Inflammatory macrophage (primary cell): Measurements from ENCODE around the gene PPIF.

Experiments
- DNase-seq, 2 donors: peaks; one replicate each; pipeline ENCODE4 v3.0.0-alpha.2; 2020 to 2022
- total RNA-seq, 18 experiments: gene quantifications; one replicate each; lab custom pipeline; 2026; ENCODE audit warnings: mixed read lengths in 6 of 18, inconsistent platforms in 2 of 18; lab: John Stamatoyannopoulos, UW

PPIF gene
- total RNA-seq, result 45.3 to 114 (median 87.6) reads per million in 18 experiments

- DNase-seq, result peak; percentile 95
These were observed at the start of gene PPIF for GRCh38 chr10:79347226-79347893. Gene PPIF, plus strand, starts transcription at chr10:79347469. Its CDS starts 80 bp downstream, at chr10:79347549.

GRCh38 chr10:79298403-79299244 lies 48.6 kb upstream of the PPIF start:
- DNase-seq, result peak; percentile 77 to 95

- peak; percentile 29 to 54 for DNase-seq
These were observed 47.6 kb upstream of the PPIF start for GRCh38 chr10:79299397-79300241.

GRCh38 chr10:79300711-79301110 lies 46.6 kb upstream of the PPIF start:
- no peak for DNase-seq

- no peak for DNase-seq
These were observed 45.3 kb upstream of the PPIF start for GRCh38 chr10:79301754-79302530.

- DNase-seq, result no peak
These were observed 43.4 kb upstream of the PPIF start for GRCh38 chr10:79303631-79304478.

GRCh38 chr10:79304479-79305087 lies 42.7 kb upstream of the PPIF start:
- no peak for DNase-seq

- no peak for DNase-seq
These were observed 41.8 kb upstream of the PPIF start for GRCh38 chr10:79305515-79305914.

GRCh38 chr10:79305988-79306387 lies 41.3 kb upstream of the PPIF start:
- DNase-seq, result no peak

GRCh38 chr10:79306644-79307220 lies 40.5 kb upstream of the PPIF start:
- DNase-seq, result no peak

GRCh38 chr10:79308016-79308415 lies 39.3 kb upstream of the PPIF start:
- no peak for DNase-seq

- DNase-seq, result no peak
These were observed 38.2 kb upstream of the PPIF start for GRCh38 chr10:79308969-79309665.

- DNase-seq, result no peak
These were observed 36.9 kb upstream of the PPIF start for GRCh38 chr10:79310200-79310865.

GRCh38 chr10:79310911-79311573 lies 36.2 kb upstream of the PPIF start:
- no peak for DNase-seq

- peak in 1 of 2 donors; percentile 32 for DNase-seq
These were observed 35.5 kb upstream of the PPIF start for GRCh38 chr10:79311581-79312407.

- no peak for DNase-seq
These were observed 34.6 kb upstream of the PPIF start for GRCh38 chr10:79312601-79313187.

- DNase-seq, result no peak
These were observed 33.9 kb upstream of the PPIF start for GRCh38 chr10:79313320-79313719.
